ENCODE results near the gene SMARCD1. TPM values are rescaled to one million over a fixed set of nuclear protein-coding genes. Genes with fewer than 3 reads are reported as not detected.

Gene SMARCD1
- total RNA-seq, 2 experiments from 2014 or later: 72.3 to 78.1 TPM

GRCh38 chr12:50105913-50106450 is 20.8 kb downstream of the SMARCD1 start:
- H3K36me3 Mint-ChIP-seq (ENCODE audit: low read depth): peaks cover 7% of the 10 kb centered on the region

GRCh38 chr12:50106907-50107306 is 21.8 kb downstream of the SMARCD1 start:
- Mint-ChIP-seq H3K27me3 (ENCODE audit: low read depth) (no peaks in the 10 kb centered on the region), H3K36me3 (ENCODE audit: low read depth) (peaks cover under 1% of the 10 kb centered on the region), H3K4me1 (ENCODE audit: low read depth) (peaks cover 14% of the 10 kb centered on the region), H3K9me3 (ENCODE audit: insufficient read depth) (no peaks in the 10 kb centered on the region), H3K27ac (no peak overlapping the region), H3K4me3 (no peak overlapping the region)
- ATAC-seq (no peak), DNase-seq (no peak)
- ChIA-PET CTCF (interaction anchor here (1.2 kb wide), 1 partner anchor 140 kb away, joined by 3 read pairs; no protein-coding TSS in a partner anchor), POLR2A (no interaction called here)

More at GRCh38 chr12:50105913-50106450, 20.8 kb downstream of the SMARCD1 start:
- CTCF ChIA-PET: interaction anchor here (0.7 kb wide), 1 partner anchor 31 kb away, joined by 3 read pairs; no protein-coding TSS in a partner anchor
- H3K4me3 Mint-ChIP-seq: no peak overlapping the region
- peaks cover 9% of the 10 kb centered on the region for H3K4me1 Mint-ChIP-seq (ENCODE audit: low read depth)
- DNase-seq (no peak), ATAC-seq (no peak)
- no peak overlapping the region for H3K27ac Mint-ChIP-seq
- POLR2A ChIA-PET: interaction anchor here (0.5 kb wide), 1 partner anchor 46 kb away, joined by 3 read pairs; no protein-coding TSS in a partner anchor
- H3K27me3 Mint-ChIP-seq (ENCODE audit: low read depth): no peaks in the 10 kb centered on the region
- no peaks in the 10 kb centered on the region for H3K9me3 Mint-ChIP-seq (ENCODE audit: insufficient read depth)

GRCh38 chr12:50107416-50108268 is 22.5 kb downstream of the SMARCD1 start:
- Mint-ChIP-seq H3K4me3 (no peak overlapping the region), H3K27ac (no peak overlapping the region), H3K27me3 (ENCODE audit: low read depth) (no peaks in the 10 kb centered on the region), H3K36me3 (ENCODE audit: low read depth) (peaks cover 3% of the 10 kb centered on the region), H3K4me1 (ENCODE audit: low read depth) (peaks cover 14% of the 10 kb centered on the region), H3K9me3 (ENCODE audit: insufficient read depth) (no peaks in the 10 kb centered on the region)
- ATAC-seq (no peak), DNase-seq (no peak)
- ChIA-PET POLR2A (interaction anchor here (0.5 kb wide), 1 partner anchor 113 kb away, joined by 3 read pairs; no protein-coding TSS in a partner anchor), CTCF (interaction anchor here (0.6 to 7.0 kb wide), 7 partner anchors 19 to 140 kb away, joined by 3 to 141 read pairs (median 3); no protein-coding TSS in a partner anchor)

- H3K36me3 Mint-ChIP-seq (ENCODE audit: low read depth): peaks cover 6% of the 10 kb centered on the region
- no peak overlapping the region for H3K4me3 Mint-ChIP-seq
- H3K4me1 Mint-ChIP-seq (ENCODE audit: low read depth): peaks cover 25% of the 10 kb centered on the region
- H3K27me3 Mint-ChIP-seq (ENCODE audit: low read depth): no peaks in the 10 kb centered on the region
- ATAC-seq (no peak), DNase-seq (no peak)
- no peaks in the 10 kb centered on the region for H3K9me3 Mint-ChIP-seq (ENCODE audit: insufficient read depth)
- ChIA-PET CTCF (interaction anchor here (1.9 to 7.0 kb wide), 7 partner anchors 16 to 140 kb away, joined by 6 to 144 read pairs (median 49); partner anchors contain the start of genes CERS5 and SMARCD1), POLR2A (no interaction called here)
- H3K27ac Mint-ChIP-seq: no peak overlapping the region
Observed at GRCh38 chr12:50109319-50109718, 24.2 kb downstream of the SMARCD1 start.

- H3K27ac Mint-ChIP-seq: peak overlapping the region; percentile 73
- POLR2A ChIA-PET: interaction anchor here (0.8 to 4.0 kb wide), 7 partner anchors 12 to 102 kb away, joined by 3 to 44 read pairs (median 12); partner anchors contain the start of genes CERS5, RACGAP1 and SMARCD1
- no peak for DNase-seq
Observed at GRCh38 chr12:50110127-50110761, 25.1 kb downstream of the SMARCD1 start.

GRCh38 chr12:50110762-50111351 is 25.7 kb downstream of the SMARCD1 start:
- DNase-seq: no peak
- Mint-ChIP-seq H3K36me3 (ENCODE audit: low read depth) (peaks cover 15% of the 10 kb centered on the region), H3K9me3 (ENCODE audit: insufficient read depth) (no peaks in the 10 kb centered on the region), H3K27ac (peak overlapping the region; percentile 99), H3K4me3 (peak overlapping the region; percentile 95), H3K4me1 (ENCODE audit: low read depth) (peaks cover 33% of the 10 kb centered on the region), H3K27me3 (ENCODE audit: low read depth) (no peaks in the 10 kb centered on the region)
- ChIA-PET POLR2A (interaction anchor here (0.8 to 4.0 kb wide), 8 partner anchors 11 to 172 kb away, joined by 3 to 44 read pairs (median 10); partner anchors contain the start of genes CERS5, LIMA1, RACGAP1 and SMARCD1), CTCF (interaction anchor here (0.7 to 7.0 kb wide), 52 partner anchors 8 to 918 kb away, joined by 3 to 144 read pairs (median 6); partner anchors contain the start of genes CERS5, FAM186A, GPD1 and LIMA1)
- ATAC-seq: no peak

More at GRCh38 chr12:50110127-50110761, 25.1 kb downstream of the SMARCD1 start:
- ATAC-seq: no peak
- Mint-ChIP-seq H3K4me3 (no peak overlapping the region), H3K9me3 (ENCODE audit: insufficient read depth) (no peaks in the 10 kb centered on the region), H3K27me3 (ENCODE audit: low read depth) (no peaks in the 10 kb centered on the region), H3K4me1 (ENCODE audit: low read depth) (peaks cover 28% of the 10 kb centered on the region), H3K36me3 (ENCODE audit: low read depth) (peaks cover 9% of the 10 kb centered on the region)
- CTCF ChIA-PET: interaction anchor here (0.7 to 7.0 kb wide), 34 partner anchors 8 to 333 kb away, joined by 3 to 144 read pairs (median 9); partner anchors contain the start of genes CERS5, FAM186A, GPD1 and LIMA1

- CTCF ChIA-PET: interaction anchor here (0.6 to 7.0 kb wide), 54 partner anchors 9 to 918 kb away, joined by 3 to 144 read pairs (median 6); partner anchors contain the start of genes CERS5, DIP2B, FAM186A and GPD1
Observed at GRCh38 chr12:50111395-50111692, 26.2 kb downstream of the SMARCD1 start.

GRCh38 chr12:50111693-50112455 is 26.7 kb downstream of the SMARCD1 start, which contains the start of gene COX14:
Gene COX14 (plus strand): TSS chr12:50112236. CDS start chr12:50120044, 7,808 bp downstream.
- POLR2A ChIA-PET: interaction anchor here (0.6 to 4.0 kb wide), 26 partner anchors 9 to 1703 kb away, joined by 3 to 44 read pairs (median 4); partner anchors contain the start of genes CERS5, GPD1, LIMA1 and RACGAP1
- CTCF ChIA-PET: interaction anchor here (0.6 to 7.0 kb wide), 61 partner anchors 10 to 971 kb away, joined by 3 to 144 read pairs (median 5); partner anchors contain the start of genes CERS5, CSRNP2, DIP2B and FAM186A

More at GRCh38 chr12:50111395-50111692, 26.2 kb downstream of the SMARCD1 start:
- Mint-ChIP-seq H3K36me3 (ENCODE audit: low read depth) (peaks cover 18% of the 10 kb centered on the region), H3K4me3 (peak overlapping the region; percentile 95), H3K27ac (peak overlapping the region; percentile 99), H3K9me3 (ENCODE audit: insufficient read depth) (no peaks in the 10 kb centered on the region), H3K4me1 (ENCODE audit: low read depth) (peaks cover 34% of the 10 kb centered on the region), H3K27me3 (ENCODE audit: low read depth) (no peaks in the 10 kb centered on the region)
- ATAC-seq: no peak
- POLR2A ChIA-PET: interaction anchor here (0.9 to 4.0 kb wide), 14 partner anchors 8 to 172 kb away, joined by 3 to 44 read pairs (median 6); partner anchors contain the start of genes CERS5, GPD1, LIMA1 and RACGAP1
- no peak for DNase-seq

GRCh38 chr12:50112456-50113218 is 27.5 kb downstream of the SMARCD1 start:
- Mint-ChIP-seq H3K4me3 (peak overlapping the region; percentile 95), H3K9me3 (ENCODE audit: insufficient read depth) (no peaks in the 10 kb centered on the region), H3K36me3 (ENCODE audit: low read depth) (peaks cover 28% of the 10 kb centered on the region), H3K4me1 (ENCODE audit: low read depth) (peaks cover 40% of the 10 kb centered on the region), H3K27me3 (ENCODE audit: low read depth) (no peaks in the 10 kb centered on the region), H3K27ac (peak overlapping the region; percentile 99)
- DNase-seq (no peak), ATAC-seq (no peak)
- POLR2A ChIA-PET: interaction anchor here (0.6 to 4.0 kb wide), 26 partner anchors 9 to 1703 kb away, joined by 3 to 44 read pairs (median 4); partner anchors contain the start of genes CERS5, GPD1, LIMA1 and RACGAP1
- CTCF ChIA-PET: interaction anchor here (0.6 to 7.0 kb wide), 36 partner anchors 11 to 392 kb away, joined by 3 to 144 read pairs (median 14); partner anchors contain the start of genes CERS5, DIP2B, GPD1 and LIMA1

More at GRCh38 chr12:50111693-50112455, 26.7 kb downstream of the SMARCD1 start, which contains the start of gene COX14:
- peaks cover 24% of the 10 kb centered on the region for H3K36me3 Mint-ChIP-seq (ENCODE audit: low read depth)
- H3K27me3 Mint-ChIP-seq (ENCODE audit: low read depth): no peaks in the 10 kb centered on the region
- peaks cover 39% of the 10 kb centered on the region for H3K4me1 Mint-ChIP-seq (ENCODE audit: low read depth)
- peak within 1 kb of the TSS; percentile 95 for H3K4me3 Mint-ChIP-seq
- DNase-seq (peak; percentile 99), ATAC-seq (peak; percentile 91)
- H3K27ac Mint-ChIP-seq: peak within 1 kb of the TSS; percentile 99
- H3K9me3 Mint-ChIP-seq (ENCODE audit: insufficient read depth): no peaks in the 10 kb centered on the region
